SK-N-SH (cell line): ENCODE results near the gene MORC3. TPM values are rescaled to one million over a fixed set of nuclear protein-coding genes. Genes with fewer than 3 reads are reported as not detected.

ENCODE experiments used
- CTCF ChIA-PET: fragments of 300-600, 350-600 bp; formaldehyde crosslinking; extraction: SDS; loops from one replicate; lab custom pipeline; 2021; lab: Yijun Ruan, JAX
- POLR2A ChIA-PET: fragments of 350-600 bp; sonication (Branson Sonifier 250); formaldehyde crosslinking; extraction: SDS; loops from one replicate; lab custom pipeline; 2020; ENCODE audit warnings: antibody characterized with exemption, inconsistent platforms; lab: Yijun Ruan, JAX
- DNase-seq: peaks from one replicate; pipeline ENCODE4 v3.0.0; 2012
- H2AFZ ChIP-seq: fragments of 200-600 bp; sonication (generic); 2 replicates; pipeline ENCODE4 v1.8.1; 2016; ENCODE audit warnings: antibody characterized with exemption, mild to moderate bottlenecking, low read depth
- H3F3A ChIP-seq: fragments of 200-600 bp; sonication (generic); replicated peaks from 2 replicates; pipeline ENCODE3; 2016; ENCODE audit warnings: antibody characterized with exemption, mild to moderate bottlenecking; ENCODE audit not compliant: insufficient read depth
- H3K27ac ChIP-seq, 2 experiments: fragments of 200-500 bp in 1 of 2; fragments of 200-600 bp in 1 of 2; sonication (Bioruptor generic) in 1 of 2; sonication (generic), shearing (Covaris generic) in 1 of 2; 2 replicates each; pipeline versions ENCODE4 v1.5.1 to v1.6.1; 2014 to 2016; ENCODE audit warnings: low read depth in 2 of 2, inconsistent platforms in 1 of 2, low read length in 1 of 2, mild to moderate bottlenecking in 1 of 2, mixed read lengths in 1 of 2
- H3K27me3 ChIP-seq: fragments of 200-600 bp; sonication (generic), shearing (Covaris generic); 2 replicates; pipeline ENCODE4 v1.6.1; 2016; ENCODE audit warnings: mixed run types; ENCODE audit not compliant: insufficient read depth
- H3K36me3 ChIP-seq, 2 experiments: fragments of 200-500 bp in 1 of 2; fragments of 200-600 bp in 1 of 2; sonication (Bioruptor generic) in 1 of 2; sonication (generic) in 1 of 2; replicated peaks in 1 of 2; 2 replicates each; pipeline versions ENCODE3 to v1.5.1; 2014 to 2016; ENCODE audit warnings: low read length in 1 of 2, mild to moderate bottlenecking in 1 of 2; ENCODE audit not compliant: insufficient read depth in 2 of 2, control insufficient read depth in 1 of 2
- H3K4me1 ChIP-seq, 2 experiments: fragments of 200-500 bp in 1 of 2; fragments of 200-600 bp in 1 of 2; sonication (Bioruptor generic) in 1 of 2; sonication (generic), shearing (Covaris generic) in 1 of 2; 2 replicates each; pipeline versions ENCODE4 v1.5.1 to v1.6.1; 2014 to 2016; ENCODE audit warnings: low read depth in 1 of 2, low read length in 1 of 2, mixed run types in 1 of 2; ENCODE audit not compliant: insufficient read depth in 2 of 2, control insufficient read depth in 1 of 2
- H3K4me2 ChIP-seq: fragments of 200-600 bp; sonication (generic), shearing (Covaris generic); 2 replicates; pipeline ENCODE4 v1.6.1; 2017; ENCODE audit warnings: mixed run types
- H3K4me3 ChIP-seq, 2 experiments: fragments of 200-500 bp in 1 of 2; fragments of 200-600 bp in 1 of 2; sonication (Bioruptor generic) in 1 of 2; sonication (generic), shearing (Covaris generic) in 1 of 2; 2 replicates each; pipeline versions ENCODE4 v1.5.1 to v1.8.1; 2014 to 2016; ENCODE audit warnings: low read depth in 2 of 2, inconsistent platforms in 1 of 2, low read length in 1 of 2, mild to moderate bottlenecking in 1 of 2, mixed read lengths in 1 of 2, moderate library complexity in 1 of 2
- H3K79me2 ChIP-seq: fragments of 200-600 bp; sonication (generic); 2 replicates; pipeline ENCODE4 v1.8.1; 2017; ENCODE audit warnings: mild to moderate bottlenecking; ENCODE audit not compliant: insufficient read depth
- H3K9ac ChIP-seq: fragments of 200-600 bp; sonication (generic); 2 replicates; pipeline ENCODE4 v1.6.1; 2017; ENCODE audit warnings: mixed run types
- H3K9me2 ChIP-seq: fragments of 200-600 bp; sonication (generic); 2 replicates; pipeline ENCODE4 v1.6.1; 2017; ENCODE audit warnings: mixed run types
- H3K9me3 ChIP-seq: fragments of 200-600 bp; sonication (generic); 2 replicates; pipeline ENCODE4 v1.6.1; 2017; ENCODE audit warnings: mixed run types, mild to moderate bottlenecking, moderate library complexity
- H4K20me1 ChIP-seq: fragments of 200-600 bp; sonication (generic); 2 replicates; pipeline ENCODE4 v1.6.1; 2017; ENCODE audit warnings: mild to moderate bottlenecking, mixed run types; ENCODE audit not compliant: insufficient read depth
- EZH2phosphoT487 ChIP-seq: fragments of 200-600 bp; sonication (generic); IDR thresholded peaks from 2 replicates; pipeline ENCODE4 v1.6.1; 2017; ENCODE audit warnings: low read depth, mixed run types, mild to moderate bottlenecking, antibody characterized with exemption, moderate library complexity, borderline replicate concordance
- FOXM1 ChIP-seq: IDR thresholded peaks from 2 replicates; pipeline ENCODE4 v1.4.0; 2012; ENCODE audit warnings: low read depth, mild to moderate bottlenecking
- RFX5 ChIP-seq: IDR thresholded peaks from 2 replicates; pipeline ENCODE4 v1.6.1; 2012; ENCODE audit warnings: mild to moderate bottlenecking, improper control_type of control experiment, low read length
- RXRA ChIP-seq: IDR thresholded peaks from 2 replicates; pipeline ENCODE4 v1.4.0; 2012; ENCODE audit warnings: low read depth, mild to moderate bottlenecking, borderline replicate concordance
- YY1 ChIP-seq: IDR thresholded peaks from 2 replicates; pipeline ENCODE4 v1.4.0; 2012; ENCODE audit warnings: low read depth, mild to moderate bottlenecking
- WGBS: methylation state at CpG from one replicate; pipeline ENCODE4 v1.1.6; 2017; ENCODE audit warnings: low lambda C conversion rate; 5-methylcytosine and 5-hydroxymethylcytosine counted together
- polyA plus RNA-seq, 3 experiments: library from polyadenylated mRNA; depleted of rRNA; stranded (reverse); fragments of >200 nt; gene quantifications; 2 replicates each; pipeline ENCODE4 v1.2.3, GENCODE V29; 2012
- TF ChIP-seq, protein P1 (sequence below): fragments of 150-350 bp; IDR thresholded peaks from 2 replicates; pipeline ENCODE4 v1.6.1; 2016; ENCODE audit warnings: mild to moderate bottlenecking, low read depth, low read length
- TF ChIP-seq, protein P2 (sequence below): IDR thresholded peaks from 2 replicates; pipeline ENCODE4 v1.4.0; 2012; ENCODE audit warnings: low read depth

MORC3 gene
- polyA plus RNA-seq, 1 of the 3 experiments (the other 2 are of a cell fraction), result 8.2 TPM

DNA sequence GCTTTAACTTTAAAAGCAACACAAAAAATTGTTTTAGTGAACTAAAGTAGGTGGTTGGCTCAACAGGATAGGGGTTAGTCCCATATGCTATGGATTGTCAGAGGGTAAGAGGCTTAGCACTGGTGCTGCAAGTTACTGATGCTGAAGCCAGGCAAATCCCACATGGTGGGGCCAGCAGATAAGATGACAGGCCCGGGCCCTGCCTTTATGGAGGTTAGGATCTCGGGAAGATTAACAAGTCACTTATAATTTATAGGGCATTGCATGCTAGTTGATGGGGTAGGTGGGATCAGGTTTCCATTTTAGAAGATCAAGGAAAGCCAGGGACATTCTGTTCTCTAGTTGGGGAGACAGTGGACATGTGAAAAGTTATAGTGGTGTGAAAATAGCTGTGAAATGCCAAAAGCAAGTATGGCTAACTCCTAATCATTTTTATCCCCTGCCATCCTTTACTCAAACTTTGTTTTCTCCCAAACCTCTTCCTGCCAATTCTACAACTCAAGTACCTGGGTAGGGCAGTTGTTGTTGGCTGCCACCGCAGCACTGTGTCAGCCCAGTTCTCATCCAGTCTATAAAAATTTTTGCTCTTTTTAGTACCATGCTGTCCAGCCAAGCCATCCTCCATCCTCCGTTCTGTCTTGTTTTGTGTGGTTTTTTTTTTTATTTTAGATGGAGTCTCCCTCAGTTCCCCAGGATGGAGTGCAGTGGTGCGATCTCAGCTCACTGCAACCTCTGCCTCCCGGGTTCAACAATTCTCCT, 75.5 kb downstream of the MORC3 start (continued):
- TF ChIP-seq EZH2phosphoT487, result no peak

DNA sequence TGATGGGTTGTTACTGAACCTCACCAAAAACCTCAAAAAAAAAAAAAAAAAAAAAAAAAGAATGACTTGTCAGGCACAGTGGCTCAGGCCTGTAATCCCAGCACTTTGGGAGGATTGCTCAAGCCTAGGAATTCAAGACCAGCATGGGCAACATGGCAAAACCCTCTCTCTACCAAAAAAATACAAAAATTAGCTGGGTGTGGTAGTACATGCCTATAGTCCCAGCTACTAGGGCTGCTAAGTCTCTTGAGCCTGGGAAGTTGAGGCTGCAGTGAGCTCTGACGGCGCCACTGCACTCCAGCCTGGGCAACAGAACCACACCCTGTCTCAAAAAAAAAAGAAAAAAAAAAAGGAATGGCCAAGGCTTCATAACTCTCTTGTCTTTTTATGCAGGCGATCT, 76.3 kb downstream of the MORC3 start:
- WGBS, result 99% methylated on average over 3 of the region's 3 CpGs
- H3K27ac ChIP-seq, result no peak overlapping the region
- ChIA-PET POLR2A (no interaction called here), CTCF (no interaction called here)
- no peaks in the 10 kb centered on the region for H3K79me2 ChIP-seq
- H3K9ac ChIP-seq, result no peak overlapping the region
- no peak overlapping the region for H3K4me3 ChIP-seq
- no peaks in the 10 kb centered on the region for H3K4me1 ChIP-seq
- no peaks in the 10 kb centered on the region for H3F3A ChIP-seq
- peaks cover 0 to 14% of the 10 kb centered on the region in 2 experiments for H3K36me3 ChIP-seq
- H3K9me2 ChIP-seq, result no peaks in the 10 kb centered on the region
- no peak overlapping the region for H3K4me2 ChIP-seq
- no peaks in the 10 kb centered on the region for H4K20me1 ChIP-seq
- no peak for TF ChIP-seq YY1
- TF ChIP-seq, protein P1, sequence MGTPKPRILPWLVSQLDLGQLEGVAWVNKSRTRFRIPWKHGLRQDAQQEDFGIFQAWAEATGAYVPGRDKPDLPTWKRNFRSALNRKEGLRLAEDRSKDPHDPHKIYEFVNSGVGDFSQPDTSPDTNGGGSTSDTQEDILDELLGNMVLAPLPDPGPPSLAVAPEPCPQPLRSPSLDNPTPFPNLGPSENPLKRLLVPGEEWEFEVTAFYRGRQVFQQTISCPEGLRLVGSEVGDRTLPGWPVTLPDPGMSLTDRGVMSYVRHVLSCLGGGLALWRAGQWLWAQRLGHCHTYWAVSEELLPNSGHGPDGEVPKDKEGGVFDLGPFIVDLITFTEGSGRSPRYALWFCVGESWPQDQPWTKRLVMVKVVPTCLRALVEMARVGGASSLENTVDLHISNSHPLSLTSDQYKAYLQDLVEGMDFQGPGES, result no peak
- TF ChIP-seq RFX5, result no peak
- no peak for TF ChIP-seq FOXM1
- no peak for TF ChIP-seq RXRA
- H3K27me3 ChIP-seq, result no peaks in the 10 kb centered on the region
- DNase-seq, result no peak
- H3K9me3 ChIP-seq, result no peaks in the 10 kb centered on the region
- no peak overlapping the region for H2AFZ ChIP-seq

DNA sequence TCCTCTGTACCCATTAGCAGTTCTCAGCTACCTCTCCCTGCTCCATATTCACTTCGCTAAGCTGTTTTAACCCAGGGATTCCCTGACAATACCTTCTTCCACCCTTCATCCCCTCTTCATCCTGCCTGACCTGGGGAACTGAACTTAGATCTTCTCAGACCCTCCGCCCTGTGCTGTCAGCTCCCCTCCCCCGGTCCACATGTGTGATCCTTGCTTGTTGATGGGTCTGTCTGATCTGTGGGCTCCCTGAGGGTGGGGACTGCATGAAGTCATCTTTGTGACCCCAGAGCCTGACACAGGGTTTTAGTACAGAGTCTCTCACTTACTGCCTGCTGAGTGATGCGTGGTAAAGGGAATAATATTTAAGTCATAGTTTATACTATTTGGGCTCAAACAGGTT, 77.0 kb downstream of the MORC3 start:
- H3K4me2 ChIP-seq, result no peak overlapping the region
- H3K36me3 ChIP-seq, result peaks cover 0 to 18% of the 10 kb centered on the region in 2 experiments
- no peaks in the 10 kb centered on the region for H3K9me3 ChIP-seq
- no peaks in the 10 kb centered on the region for H3K27me3 ChIP-seq
- no peak overlapping the region for H3K9ac ChIP-seq
- no peaks in the 10 kb centered on the region for H3K79me2 ChIP-seq
- no peaks in the 10 kb centered on the region for H3F3A ChIP-seq
- no peak for TF ChIP-seq FOXM1
- TF ChIP-seq, protein P2, sequence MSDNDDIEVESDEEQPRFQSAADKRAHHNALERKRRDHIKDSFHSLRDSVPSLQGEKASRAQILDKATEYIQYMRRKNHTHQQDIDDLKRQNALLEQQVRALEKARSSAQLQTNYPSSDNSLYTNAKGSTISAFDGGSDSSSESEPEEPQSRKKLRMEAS, result no peak
- TF ChIP-seq, all 33 proteins: peak for 0
- ChIA-PET POLR2A (no interaction called here), CTCF (interaction anchor here (1.0 kb wide), 1 partner anchor 9 kb away, joined by 3 read pairs; no protein-coding TSS in a partner anchor)
- no peak overlapping the region for H3K4me3 ChIP-seq
- no peaks in the 10 kb centered on the region for H4K20me1 ChIP-seq
- H3K4me1 ChIP-seq, result no peaks in the 10 kb centered on the region
- no peak for DNase-seq
- H3K27ac ChIP-seq, result no peak overlapping the region
- 95% methylated on average over 4 of the region's 4 CpGs for WGBS
- no peaks in the 10 kb centered on the region for H3K9me2 ChIP-seq
- H2AFZ ChIP-seq, result no peak overlapping the region
